NCI-H1417 treated with DMSO at 0.1 percent for 48 hours (cell line): ENCODE measurements around the gene IWS1.
"Not testable (repeated sequence)": the region's sequence is repeated elsewhere in the genome, so short reads cannot be mapped to it uniquely, and the experiment has no call there.

Source experiments
- DNase-seq: peaks from one replicate; lab custom pipeline; 2025; lab: John Stamatoyannopoulos, UW

Gene IWS1

DNA sequence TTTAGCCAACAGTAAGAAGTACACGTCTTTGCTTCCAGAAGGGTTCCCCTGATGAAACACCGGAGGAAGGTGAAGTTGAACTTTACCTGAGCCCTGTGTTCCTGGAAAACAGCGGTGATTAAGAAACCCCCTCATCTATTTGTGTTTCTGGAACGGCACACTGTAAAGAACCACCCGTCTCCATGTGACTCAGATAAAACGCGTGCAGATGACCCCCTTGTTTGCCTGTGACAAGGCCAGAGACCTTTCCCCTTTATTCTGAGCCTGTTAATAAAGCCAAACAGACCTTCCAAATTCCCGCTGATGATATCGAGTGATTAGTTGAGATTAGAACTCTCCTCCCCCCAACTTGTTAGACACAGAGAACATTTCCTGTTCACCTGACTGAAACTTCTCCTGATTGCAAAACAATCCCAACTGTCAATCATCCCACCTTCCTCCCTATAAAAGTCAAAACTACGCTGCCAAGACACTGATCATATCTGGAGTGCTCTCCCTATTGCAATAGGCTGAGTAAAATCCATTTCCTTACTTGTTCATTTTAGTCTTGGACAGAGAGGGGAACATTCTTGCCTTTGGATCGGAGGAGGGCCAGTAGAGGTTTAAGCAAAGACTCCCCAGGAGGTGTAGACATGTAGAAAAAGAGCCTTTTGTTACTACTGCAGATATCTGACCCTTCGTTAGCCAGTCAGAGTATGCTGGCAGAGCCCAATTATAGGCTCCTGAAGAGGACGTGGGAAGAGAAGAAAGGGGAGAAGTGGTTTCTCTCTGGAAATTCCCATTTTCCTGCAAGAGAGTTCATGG lies 914 bp upstream of the IWS1 start:
- peak; percentile 62 for DNase-seq

DNA sequence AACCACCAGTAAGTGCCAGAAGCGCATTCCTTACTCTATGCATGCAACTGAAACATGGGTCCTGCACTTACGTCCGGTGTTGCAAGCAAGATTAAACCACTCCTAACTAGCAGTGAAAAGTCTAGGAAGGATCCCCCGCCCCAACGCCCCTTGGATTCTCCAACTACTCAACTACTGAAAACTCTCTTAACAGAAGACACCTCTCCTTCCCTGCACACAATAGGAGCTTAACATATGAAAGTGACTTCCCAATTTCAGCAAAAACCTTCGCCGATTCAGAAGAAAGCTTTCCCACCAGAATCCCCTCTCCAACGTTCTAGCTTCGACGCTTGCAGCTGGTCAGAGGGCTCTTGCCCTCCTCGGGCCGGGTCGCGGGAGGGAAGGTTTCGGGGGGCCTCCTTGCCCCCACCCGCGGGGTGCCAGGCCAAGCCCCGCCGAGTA lies 578 bp downstream of the IWS1 start:
- DNase-seq, result no peak

DNA sequence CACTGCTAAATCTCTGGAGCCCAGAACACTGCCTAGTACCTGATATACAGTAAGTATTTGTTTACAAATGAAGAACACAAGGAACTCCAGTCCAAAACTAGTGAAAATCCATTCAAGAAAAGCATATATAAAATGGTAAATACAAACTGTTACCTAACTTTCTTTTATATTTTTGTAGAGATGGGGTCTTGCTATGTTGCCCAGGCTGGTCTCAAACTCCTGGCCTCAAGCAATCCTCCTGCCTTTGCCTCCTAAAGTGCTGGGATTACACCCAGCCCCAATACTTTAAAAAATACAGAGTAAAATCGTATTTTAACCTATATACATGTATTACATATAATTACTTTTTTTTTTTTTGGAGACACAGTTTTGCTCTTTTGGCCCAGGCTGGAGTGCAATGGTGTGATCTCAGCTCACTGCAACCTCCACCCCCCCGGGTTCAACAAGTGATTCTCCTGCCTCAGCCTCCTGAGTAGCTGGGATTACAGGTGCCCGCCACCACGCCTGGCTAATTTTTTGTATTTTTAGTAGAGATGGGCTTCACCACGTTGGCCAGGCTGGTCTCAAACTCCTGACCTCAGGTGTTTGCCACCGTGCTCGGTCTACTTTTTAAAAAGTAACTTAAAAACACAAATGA lies 2.0 kb downstream of the IWS1 start:
- DNase-seq, result not testable (repeated sequence)

DNA sequence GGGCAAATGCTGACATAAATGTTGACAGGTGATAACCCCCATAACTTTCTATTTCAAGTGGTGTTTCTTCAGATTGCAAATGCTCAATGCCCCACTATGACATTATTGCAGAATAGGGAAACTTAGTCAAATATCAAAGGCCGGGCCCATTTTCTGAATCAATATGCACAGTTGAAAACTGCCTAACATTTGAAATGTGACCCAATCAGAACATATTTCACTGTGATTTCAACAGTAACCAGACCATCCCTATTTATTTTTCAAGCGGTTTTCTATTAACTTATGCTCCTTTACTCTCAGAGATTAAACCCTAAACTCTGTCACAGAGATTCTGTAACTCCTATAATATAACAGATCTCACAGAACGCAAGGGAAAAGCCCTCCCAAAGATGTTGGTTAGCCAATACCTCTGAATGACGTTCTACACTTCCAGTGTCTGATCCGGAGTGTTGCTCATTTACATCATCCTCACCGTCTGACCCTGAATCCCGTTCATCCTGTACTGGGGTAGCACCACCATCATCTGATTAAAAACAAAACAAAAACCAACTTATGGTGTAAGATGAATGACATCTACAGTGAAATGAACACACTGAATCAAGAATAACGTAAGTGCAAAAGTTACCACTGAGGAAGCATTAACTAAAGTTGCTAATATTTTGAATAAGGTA lies 2.9 kb downstream of the IWS1 start:
- no peak for DNase-seq

DNA sequence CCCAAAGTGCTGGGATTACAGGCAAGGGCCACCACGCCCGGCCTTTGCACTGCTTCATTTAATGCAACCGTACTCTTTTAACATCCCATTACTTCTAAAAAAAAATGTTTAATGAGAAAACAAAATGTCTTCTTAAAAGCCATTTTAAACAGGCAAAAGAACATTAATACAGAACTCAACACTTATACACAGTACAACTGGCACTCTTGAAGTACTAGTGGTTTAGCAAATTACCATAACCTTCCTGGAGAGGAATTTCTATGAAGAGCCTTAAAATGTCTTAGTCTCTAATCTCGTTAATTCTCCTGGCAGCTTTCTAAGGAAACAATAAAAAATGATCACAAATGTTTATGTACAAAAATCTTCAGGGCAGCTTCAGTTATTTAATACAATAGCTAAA lies 5.9 kb downstream of the IWS1 start:
- DNase-seq, result no peak

DNA sequence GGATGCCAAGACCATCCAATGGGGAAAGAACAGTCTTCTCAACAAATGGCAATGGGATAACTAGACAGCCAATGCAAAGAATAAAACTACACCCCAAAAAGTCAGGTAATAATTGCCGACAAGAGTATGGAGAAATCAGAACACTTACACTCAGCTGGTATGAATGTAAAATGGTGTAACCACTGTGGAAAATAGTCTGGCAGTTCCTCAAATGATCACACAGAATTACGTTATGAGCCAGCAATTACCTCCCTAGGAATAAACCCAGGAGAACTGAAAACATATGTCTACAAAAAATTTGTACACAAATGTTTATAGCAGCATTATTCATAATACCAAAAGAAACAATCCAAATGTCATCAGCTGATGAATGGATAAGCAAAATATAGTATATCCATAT lies 8.8 kb downstream of the IWS1 start:
- no peak for DNase-seq

DNA sequence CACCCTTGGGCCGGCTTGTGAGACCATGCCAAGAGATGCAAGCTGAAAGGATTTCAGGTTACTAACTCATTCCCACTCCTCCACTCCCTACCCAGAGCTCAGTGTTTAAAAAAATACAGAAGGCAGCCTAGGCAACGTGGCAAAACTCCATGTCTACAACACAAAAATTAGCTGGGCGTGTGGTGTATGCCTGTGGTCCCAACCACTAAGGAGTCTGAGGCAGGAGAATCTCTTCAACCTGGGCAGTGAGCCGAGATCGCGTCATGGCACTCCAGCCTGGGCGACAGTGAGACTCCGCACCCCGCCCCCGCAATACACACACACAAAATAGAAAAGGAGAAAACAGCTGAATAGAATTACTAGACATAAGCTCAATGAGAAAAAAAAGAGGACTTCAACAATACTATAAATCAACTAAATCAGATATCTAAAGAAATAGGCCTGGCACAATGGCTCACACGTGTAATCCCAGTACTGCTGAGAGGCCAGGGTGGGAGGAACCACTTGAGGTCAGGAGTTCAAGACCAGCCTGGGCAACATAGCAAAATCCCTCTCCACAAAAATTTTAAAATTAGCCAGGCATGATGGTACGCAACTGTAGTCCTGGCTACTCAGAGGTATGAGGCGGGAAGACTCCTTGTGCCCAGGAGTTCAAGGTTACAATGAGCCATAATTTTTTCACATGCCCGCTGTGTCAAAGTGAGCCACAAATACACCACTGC lies 10.1 kb downstream of the IWS1 start:
- no peak for DNase-seq

DNA sequence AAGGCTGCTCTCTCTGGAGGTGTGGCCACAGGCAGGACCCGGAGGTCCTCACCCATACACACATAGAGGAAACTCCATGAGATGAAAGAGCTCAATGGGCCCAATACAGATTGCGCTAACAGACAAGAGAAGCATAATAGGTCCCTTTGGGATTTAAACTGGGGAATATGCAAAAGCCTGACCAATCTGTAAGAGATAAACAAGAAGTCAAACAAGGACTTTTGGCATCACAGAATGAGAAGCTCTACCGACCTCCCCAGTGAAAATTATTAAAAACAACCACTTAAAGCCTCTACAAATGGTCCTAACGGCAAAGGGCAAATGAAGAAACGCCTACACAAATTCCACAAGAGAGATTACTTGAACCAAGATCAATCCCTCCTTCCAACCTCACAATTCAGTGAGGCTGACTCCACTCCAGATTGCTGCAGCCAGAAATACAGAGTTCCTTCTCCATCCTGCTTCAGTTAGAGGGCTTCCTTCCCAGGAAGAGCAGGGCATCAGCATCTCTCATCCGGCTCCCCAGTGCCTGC lies 10.8 kb downstream of the IWS1 start:
- DNase-seq, result no peak

DNA sequence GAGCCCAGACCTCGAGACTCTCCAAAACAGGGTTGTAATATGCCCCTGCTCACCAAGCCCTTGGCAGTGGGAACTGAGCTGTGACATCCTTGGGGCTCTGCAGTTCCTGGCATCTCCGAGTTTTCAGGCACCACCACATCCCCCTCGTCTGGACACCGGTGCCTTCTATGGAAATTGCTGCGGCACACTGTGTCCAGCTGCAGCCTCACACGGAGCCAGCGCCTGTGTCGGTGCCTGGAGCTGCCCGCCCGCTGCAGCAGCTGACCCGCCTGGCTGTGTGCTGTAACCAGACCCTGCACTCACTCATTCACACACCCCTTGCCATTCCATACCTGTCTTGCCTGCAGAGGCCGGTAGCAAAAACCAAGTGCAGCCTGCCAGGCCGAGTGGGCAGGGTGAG lies 11.8 kb downstream of the IWS1 start:
- DNase-seq, result no peak

DNA sequence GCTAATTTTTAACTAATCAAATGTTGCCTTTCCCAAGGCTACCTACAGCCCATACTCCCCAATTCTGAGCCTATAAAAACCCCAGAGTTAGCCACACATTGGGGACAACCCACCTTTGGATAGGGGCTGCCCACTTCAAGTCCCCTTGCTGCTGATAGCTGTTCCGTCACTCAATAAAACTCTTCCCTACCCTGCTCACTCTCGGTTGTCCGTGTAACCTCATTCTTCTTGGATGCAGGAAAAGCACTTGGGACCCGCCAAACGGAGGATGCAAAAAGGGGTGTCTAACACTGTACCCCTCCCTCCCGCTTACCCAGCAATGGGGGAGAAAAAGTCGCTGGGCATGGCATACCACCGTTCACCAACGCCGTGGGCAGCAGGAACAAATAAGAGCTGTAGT lies 12.2 kb downstream of the IWS1 start:
- no peak for DNase-seq

DNA sequence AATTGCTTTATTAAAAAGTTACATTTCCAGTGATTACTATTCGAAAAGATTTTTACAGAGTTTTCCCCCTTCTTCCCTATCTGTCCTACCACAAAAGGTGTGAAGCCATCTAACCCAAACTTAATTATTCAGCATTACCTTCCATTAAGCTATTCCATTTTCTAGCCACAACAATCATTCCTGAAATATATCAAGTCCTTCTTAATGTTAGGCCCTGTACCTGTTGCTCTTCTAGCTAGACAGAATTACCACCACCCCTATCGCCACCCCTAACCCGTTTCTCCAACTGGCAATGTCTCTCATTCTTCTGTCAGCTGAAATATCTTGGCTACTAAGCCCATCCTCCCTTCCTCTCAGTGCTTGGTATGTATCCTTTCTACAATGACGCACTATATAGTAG lies 13.9 kb downstream of the IWS1 start:
- DNase-seq, result no peak

DNA sequence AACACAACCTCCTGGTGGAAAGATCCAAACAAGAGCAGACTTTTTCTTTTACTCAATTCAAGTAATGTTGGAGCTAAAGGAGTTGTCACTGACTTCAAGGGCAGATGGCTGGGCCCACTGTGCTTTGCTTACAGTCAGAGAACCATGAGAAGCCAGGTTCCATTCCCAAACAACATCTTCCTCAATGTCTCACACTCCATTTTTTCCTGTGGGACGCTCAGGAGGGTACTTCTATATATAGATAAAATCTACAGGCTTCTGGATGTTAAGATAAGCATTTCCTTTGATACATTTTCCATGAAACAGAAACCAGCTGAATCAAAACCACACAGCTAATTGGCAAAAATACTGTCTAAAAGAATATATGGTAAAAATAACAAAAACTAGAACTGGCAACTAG lies 14.4 kb downstream of the IWS1 start:
- DNase-seq, result no peak

DNA sequence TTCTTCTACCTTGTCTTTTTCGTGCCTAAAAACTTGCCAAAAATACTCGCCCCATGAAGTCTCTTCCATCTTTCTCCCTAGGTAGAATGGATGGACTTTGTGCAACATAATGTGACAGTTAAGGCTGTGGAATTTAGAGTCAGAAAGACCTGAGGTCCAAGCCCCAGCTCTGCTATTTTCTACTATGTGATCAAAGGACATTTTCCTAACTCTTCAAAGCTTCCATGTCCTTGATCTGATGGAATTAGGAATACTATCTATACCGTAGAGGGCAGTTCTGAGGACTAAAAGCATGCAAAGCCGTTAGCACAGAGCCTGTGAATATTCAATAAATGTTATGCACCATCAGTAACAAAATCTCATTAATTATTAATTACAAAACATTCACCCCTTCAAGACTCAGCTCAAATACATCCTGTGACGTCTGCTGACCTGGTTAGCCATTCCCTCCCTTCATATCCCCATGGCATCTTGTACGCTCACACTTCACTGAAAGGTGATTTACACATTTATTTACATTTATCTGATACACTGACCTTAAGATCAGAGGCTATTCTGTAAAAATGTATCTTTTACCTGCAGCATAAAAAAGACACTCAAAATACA lies 15.1 kb downstream of the IWS1 start:
- no peak for DNase-seq

DNA sequence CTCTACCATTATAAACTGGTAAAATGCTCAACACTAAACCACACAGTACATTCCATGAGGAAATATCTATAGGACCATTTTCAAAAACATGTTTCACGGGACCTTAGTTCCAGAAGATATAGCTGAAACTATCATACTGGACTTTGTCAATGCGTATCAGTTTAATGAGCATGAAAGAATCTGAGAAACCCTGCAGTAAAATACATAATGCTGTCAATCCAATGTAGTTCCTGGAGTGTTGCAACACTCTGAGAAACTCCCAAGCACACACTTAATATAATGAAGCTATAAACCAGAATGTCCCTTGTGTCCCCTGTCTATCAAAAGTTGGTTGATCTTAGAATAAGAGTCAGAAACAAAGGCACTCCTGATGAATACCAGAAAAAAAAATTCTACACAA lies 16.2 kb downstream of the IWS1 start:
- no peak for DNase-seq

DNA sequence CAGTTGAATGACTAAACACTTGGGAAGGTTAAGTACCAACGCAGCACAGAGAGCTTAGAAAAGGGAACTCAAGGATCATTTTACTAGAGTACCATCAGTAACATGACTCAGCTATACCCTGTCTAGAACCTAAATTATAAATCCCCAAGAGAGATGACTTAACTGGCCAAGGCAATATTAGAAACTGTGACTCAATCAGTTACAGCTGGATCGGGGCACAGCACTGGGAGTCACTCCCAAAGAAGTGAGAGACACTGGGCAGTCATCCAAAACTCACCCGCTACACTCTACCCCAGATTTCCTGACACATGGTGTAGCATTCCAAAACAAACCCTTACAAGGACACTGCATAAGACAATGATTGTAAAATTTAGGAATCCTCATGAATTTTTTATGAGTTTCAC lies 17.7 kb downstream of the IWS1 start:
- no peak for DNase-seq

DNA sequence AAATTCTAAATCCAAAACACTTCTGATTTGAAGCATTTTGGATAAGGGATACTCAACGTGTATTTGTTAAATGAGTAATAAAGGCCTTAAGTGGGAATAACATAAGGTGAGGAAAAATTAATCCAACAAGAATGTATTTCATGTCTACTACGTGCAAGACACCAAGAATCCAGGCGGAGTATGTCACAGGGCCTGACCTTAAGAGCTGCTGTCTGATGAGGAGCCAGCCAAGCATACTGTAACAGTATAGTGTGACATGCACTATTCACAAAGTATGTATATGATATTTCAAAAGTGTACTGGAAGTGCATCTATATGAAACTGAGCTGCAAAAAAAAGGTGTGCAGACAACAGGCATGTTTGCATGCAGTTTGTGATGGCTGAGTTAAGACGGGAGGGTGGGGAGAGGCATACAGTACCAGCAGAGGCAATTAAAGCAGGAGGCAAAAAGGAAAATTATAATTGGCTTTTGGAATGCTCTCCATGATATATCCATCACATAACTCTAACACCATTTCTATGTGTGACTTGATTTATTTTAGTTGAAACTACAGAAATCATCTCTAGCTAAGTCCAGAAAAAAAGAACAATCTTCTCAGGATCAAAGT lies 18.2 kb downstream of the IWS1 start:
- DNase-seq, result no peak

DNA sequence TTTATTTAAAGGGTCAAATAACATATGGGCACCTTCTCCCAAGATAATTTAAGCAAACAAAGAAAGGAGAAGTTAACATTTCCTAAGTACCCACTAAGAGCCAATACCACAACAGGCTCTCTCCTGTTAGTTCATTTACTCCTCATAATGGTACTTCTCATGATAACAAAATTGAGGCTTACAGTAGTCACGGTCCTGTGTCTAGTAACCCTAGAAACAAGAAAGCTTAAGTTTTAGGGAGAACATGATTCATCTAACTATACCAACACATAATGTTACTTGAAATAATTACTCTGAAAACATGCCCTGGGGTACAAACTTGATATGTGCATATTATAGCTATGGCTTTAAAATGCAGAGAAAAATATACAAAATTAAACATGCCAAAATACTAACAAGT lies 19.8 kb downstream of the IWS1 start:
- no peak for DNase-seq

DNA sequence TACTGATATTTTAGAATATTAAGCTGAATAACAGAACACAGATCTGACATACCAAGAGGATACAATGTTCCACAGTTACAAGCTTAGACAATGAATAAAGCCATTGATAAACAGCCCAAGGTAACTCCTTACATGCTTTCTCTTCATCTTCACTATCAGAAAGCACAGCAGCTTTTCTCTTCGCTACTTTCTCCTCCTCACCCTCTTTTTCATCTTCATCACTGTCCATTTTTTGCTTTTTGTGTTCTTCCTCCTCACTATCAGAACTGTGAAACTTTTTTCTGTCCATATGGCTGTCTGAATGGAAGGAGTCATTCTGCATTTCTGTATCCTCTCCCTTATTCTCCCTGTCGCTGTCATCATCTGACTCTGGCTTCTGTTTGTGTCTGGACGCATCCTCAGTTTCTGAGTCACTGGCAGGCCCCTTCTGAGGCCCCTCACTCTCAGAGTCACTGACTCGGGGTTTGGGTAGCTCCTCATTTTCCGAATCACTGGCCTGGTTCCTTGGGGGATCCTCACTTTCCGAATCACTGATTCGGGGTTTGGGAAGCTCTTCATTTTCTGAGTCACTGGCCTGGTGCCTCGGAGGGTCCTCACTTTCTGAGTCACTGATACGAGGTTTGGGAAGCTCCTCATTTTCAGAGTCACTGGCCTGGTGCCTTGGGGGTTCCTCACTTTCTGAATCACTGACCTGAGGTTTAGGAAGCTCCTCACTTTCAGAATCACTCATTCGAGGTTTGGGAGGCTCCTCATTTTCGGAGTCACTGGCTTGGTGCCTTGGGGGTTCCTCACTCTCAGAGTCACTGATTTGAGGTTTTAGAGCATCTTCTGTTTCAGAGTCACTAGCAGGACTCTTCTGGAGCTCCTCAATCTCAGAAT lies 21.5 kb downstream of the IWS1 start:
- DNase-seq, result no peak

DNA sequence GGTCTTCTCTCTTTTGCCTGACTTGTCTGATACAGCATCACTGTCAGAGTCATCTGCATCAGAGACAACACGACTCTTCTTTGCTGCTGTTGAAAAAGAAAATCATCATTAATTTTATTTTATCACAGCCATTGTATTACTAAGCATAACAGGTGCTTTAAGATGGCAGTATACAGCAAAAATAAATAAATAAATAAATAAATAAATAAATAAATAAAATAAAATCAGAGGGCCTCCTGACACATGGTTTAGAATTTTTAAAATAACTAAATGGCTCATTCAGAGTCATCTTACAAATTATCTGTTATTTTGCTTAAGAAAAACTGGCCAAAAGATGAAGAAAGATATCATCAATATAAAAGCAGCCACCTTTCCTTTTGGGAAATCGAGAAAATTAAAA lies 22.8 kb downstream of the IWS1 start:
- no peak for DNase-seq

DNA sequence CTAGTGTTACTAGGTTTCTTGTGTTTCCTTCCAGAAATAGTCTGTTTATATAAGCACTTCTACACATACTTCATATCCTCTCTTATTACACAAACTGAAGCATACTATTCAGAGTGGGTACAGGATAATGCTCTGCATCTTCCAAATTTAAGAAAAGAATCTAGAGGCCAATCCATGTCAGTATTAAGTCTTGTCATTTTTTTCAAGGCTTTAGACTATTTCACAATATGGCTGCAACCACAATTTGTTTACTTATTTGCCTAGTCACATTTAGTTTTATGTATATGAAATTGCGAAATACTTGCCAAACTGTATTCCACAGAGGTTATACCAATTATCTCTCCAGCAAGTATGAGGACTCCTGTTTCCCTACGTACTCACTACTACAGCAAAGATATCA lies 27.9 kb downstream of the IWS1 start:
- no peak for DNase-seq

DNA sequence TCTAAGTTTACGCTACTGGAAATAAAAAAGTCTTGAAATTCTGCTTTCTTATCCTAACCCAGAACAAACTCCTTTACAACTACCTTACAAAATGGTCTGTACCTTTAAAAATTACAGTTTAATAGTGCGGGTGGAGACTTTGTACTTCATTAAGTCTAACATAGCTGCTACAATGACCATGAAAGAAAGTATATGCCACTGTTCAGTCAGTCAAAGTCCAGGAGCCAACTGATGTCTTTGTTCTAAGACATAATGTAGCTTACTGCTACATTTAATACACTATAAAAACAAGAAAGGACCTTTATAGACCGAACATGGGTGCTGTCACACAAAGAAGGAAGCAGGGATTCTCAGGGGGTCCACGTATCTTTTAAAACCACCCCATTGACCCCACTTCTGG lies 36.0 kb downstream of the IWS1 start:
- no peak for DNase-seq
